H7 (cell line): ENCODE measurements around the gene TFCP2. TPM values are rescaled to one million over a fixed set of nuclear protein-coding genes. Genes with fewer than 3 reads are reported as not detected.

ENCODE experiments used
- total RNA-seq: library from RNA; depleted of rRNA; stranded (reverse); fragments of >200 nt; shearing (Covaris generic); gene quantifications from 2 replicates; pipeline ENCODE4 v1.2.3, GENCODE V29; 2014; rRNA removed

The TFCP2 gene
- total RNA-seq, 1 experiment from 2014 or later: 11.8 TPM

Other genes starting within 250 kb of the TFCP2 start
- not detected in 2 replicates for gene HIGD1C, start 220.6 kb downstream of the TFCP2 start, total RNA-seq
- gene SLC11A2, start 146.8 kb downstream of the TFCP2 start, total RNA-seq: 44.9 and 53.0 TPM in 2 replicates
- gene LETMD1, start 124.8 kb downstream of the TFCP2 start, total RNA-seq: 39.9 and 45.5 TPM in 2 replicates
- 22.2 and 24.7 TPM in 2 replicates for gene CSRNP2, start 89.5 kb downstream of the TFCP2 start, total RNA-seq
- 8.3 and 11.8 TPM in 2 replicates for gene POU6F1, start 44.9 kb upstream of the TFCP2 start, total RNA-seq
- gene DAZAP2, start 65.7 kb upstream of the TFCP2 start, total RNA-seq: 47.1 and 56.8 TPM in 2 replicates
- 10.1 and 11.9 TPM in 2 replicates for gene SMAGP, start 97.3 kb upstream of the TFCP2 start, total RNA-seq
- 0.14 TPM in 1 of 2 replicates, not detected in the other for gene BIN2, start 151.0 kb upstream of the TFCP2 start, total RNA-seq
- not detected in 2 replicates for gene CELA1, start 173.5 kb upstream of the TFCP2 start, total RNA-seq
- gene GALNT6, start 218.3 kb upstream of the TFCP2 start, total RNA-seq: 22.8 and 37.0 TPM in 2 replicates